ENCODE measurements around the gene YWHAB.

YWHAB gene

GRCh38 chr20:44955270-44955669, 69.8 kb downstream of the YWHAB start:
- in situ Hi-C loops (cut with HindIII; ENCODE audit: low sequenced_read_pairs) = no loop called here
- no peak for DNase-seq (ENCODE audit: low read depth, low spot score)
- H3K4me3 ChIP-seq (ENCODE audit: low read depth, low read length) = no peak overlapping the region
- no peak for TF ChIP-seq CTCF (IDR thresholded peaks at IDR 0.05; ENCODE audit: low read depth, low read length)

- no peak for DNase-seq (ENCODE audit: low read depth, low spot score)
- no peak overlapping the region for H3K4me3 ChIP-seq (ENCODE audit: low read depth, low read length)
- TF ChIP-seq CTCF (IDR thresholded peaks at IDR 0.05; ENCODE audit: low read depth, low read length) = no peak
- in situ Hi-C loops (cut with HindIII; ENCODE audit: low sequenced_read_pairs) = no loop called here
Observed at GRCh38 chr20:44956410-44956809, 70.9 kb downstream of the YWHAB start.
